Fibroblast of mammary gland (primary cell): ENCODE data around the gene OR1N1.

Experiments used
- DNase-seq: peaks from one replicate; pipeline ENCODE4 v3.0.0-alpha.2; 2010; ENCODE audit warnings: low read depth
- H3K4me3 ChIP-seq: 2 replicates; pipeline ENCODE4 v1.5.1; 2011; ENCODE audit warnings: low read depth, mild to moderate bottlenecking, low read length, moderate library complexity; ENCODE audit not compliant: control insufficient read depth
- TF ChIP-seq, protein P1 (sequence below): conservative IDR thresholded peaks from 2 replicates; pipeline ENCODE4 v1.5.1; 2011; ENCODE audit warnings: low read depth, low read length, inconsistent platforms; ENCODE audit not compliant: control insufficient read depth, insufficient read depth

Gene OR1N1

DNA sequence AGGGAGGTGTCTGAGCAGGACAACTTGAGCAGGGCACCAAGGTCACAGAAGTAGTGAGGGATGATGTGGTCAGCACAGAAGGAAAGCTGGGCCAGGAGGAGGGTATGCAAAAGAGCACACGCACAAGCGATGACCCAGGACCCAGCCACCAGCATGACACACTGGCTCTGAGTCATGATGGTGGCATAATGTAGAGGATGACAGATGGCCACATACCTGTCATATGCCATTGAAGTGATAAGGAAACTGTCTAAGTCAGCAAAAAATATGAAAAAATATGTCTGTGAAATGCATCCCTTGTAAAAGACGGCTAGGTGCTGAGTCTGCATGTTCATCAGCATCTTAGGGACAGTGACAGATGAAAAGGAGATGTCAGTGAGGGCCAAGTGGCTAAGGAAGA, 49.7 kb downstream of the OR1N1 start:
- no peak overlapping the region for H3K4me3 ChIP-seq
- TF ChIP-seq, protein P1, sequence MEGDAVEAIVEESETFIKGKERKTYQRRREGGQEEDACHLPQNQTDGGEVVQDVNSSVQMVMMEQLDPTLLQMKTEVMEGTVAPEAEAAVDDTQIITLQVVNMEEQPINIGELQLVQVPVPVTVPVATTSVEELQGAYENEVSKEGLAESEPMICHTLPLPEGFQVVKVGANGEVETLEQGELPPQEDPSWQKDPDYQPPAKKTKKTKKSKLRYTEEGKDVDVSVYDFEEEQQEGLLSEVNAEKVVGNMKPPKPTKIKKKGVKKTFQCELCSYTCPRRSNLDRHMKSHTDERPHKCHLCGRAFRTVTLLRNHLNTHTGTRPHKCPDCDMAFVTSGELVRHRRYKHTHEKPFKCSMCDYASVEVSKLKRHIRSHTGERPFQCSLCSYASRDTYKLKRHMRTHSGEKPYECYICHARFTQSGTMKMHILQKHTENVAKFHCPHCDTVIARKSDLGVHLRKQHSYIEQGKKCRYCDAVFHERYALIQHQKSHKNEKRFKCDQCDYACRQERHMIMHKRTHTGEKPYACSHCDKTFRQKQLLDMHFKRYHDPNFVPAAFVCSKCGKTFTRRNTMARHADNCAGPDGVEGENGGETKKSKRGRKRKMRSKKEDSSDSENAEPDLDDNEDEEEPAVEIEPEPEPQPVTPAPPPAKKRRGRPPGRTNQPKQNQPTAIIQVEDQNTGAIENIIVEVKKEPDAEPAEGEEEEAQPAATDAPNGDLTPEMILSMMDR = no peak
- DNase-seq = no peak
